GM23338 (cell line): ENCODE results near the gene FCHSD2. TPM values are rescaled to one million over a fixed set of nuclear protein-coding genes. Genes with fewer than 3 reads are reported as not detected.

ENCODE experiments used
- ATAC-seq: fragments of 200-7000 bp; cut with Tn5 transposase; 3 replicates; pipeline ENCODE4 v1.9.1; 2020
- DNase-seq: peaks from one replicate; pipeline ENCODE4 v3.0.0-alpha.2; 2015; ENCODE audit warnings: low spot score
- H2AFZ ChIP-seq: fragments of 200-600 bp; sonication (generic); 2 replicates; pipeline ENCODE4 v1.8.0; 2016; ENCODE audit warnings: antibody characterized with exemption, mild to moderate bottlenecking, moderate library complexity
- H3F3A ChIP-seq: fragments of 200-600 bp; sonication (generic); replicated peaks from 2 replicates; pipeline ENCODE4 v1.8.0; 2017; ENCODE audit warnings: antibody characterized with exemption, mixed run types, low read depth
- H3K27ac ChIP-seq: fragments of 200-600 bp; sonication (generic); 2 replicates; pipeline ENCODE4 v1.6.1; 2016; ENCODE audit warnings: low read depth
- H3K27me3 ChIP-seq: fragments of 200-600 bp; sonication (generic); 2 replicates; pipeline ENCODE4 v1.8.0; 2016; ENCODE audit warnings: mild to moderate bottlenecking, mixed run types, moderate library complexity; ENCODE audit not compliant: insufficient read depth
- H3K36me3 ChIP-seq: fragments of 200-600 bp; sonication (generic); 2 replicates; pipeline ENCODE4 v1.8.0; 2016; ENCODE audit warnings: mild to moderate bottlenecking; ENCODE audit not compliant: insufficient read depth
- H3K4me1 ChIP-seq: fragments of 200-600 bp; sonication (generic); 2 replicates; pipeline ENCODE4 v1.8.0; 2016; ENCODE audit warnings: mild to moderate bottlenecking, moderate library complexity; ENCODE audit not compliant: insufficient read depth
- H3K4me2 ChIP-seq: fragments of 200-600 bp; sonication (generic); 2 replicates; pipeline ENCODE4 v1.7.1; 2017; ENCODE audit warnings: mixed run types
- H3K4me3 ChIP-seq: fragments of 200-600 bp; sonication (generic); 2 replicates; pipeline ENCODE4 v1.6.1; 2016; ENCODE audit warnings: mixed run types
- H3K79me2 ChIP-seq: fragments of 200-600 bp; sonication (generic); replicated peaks from 2 replicates; pipeline ENCODE4 v1.8.0; 2017; ENCODE audit warnings: mild to moderate bottlenecking; ENCODE audit not compliant: insufficient read depth
- H3K9me2 ChIP-seq: fragments of 200-600 bp; sonication (generic); 2 replicates; pipeline ENCODE4 v1.8.0; 2017; ENCODE audit not compliant: insufficient read depth
- H4K20me1 ChIP-seq: fragments of 200-600 bp; sonication (generic); replicated peaks from 2 replicates; pipeline ENCODE4 v1.8.0; 2017; ENCODE audit warnings: mild to moderate bottlenecking; ENCODE audit not compliant: insufficient read depth
- H3K27ac Mint-ChIP-seq: 2 replicates; pipeline ENCODE4 v1.8.0; 2020; ENCODE audit warnings: inconsistent platforms, mild to moderate bottlenecking, moderate library complexity, mixed read lengths
- H3K27me3 Mint-ChIP-seq: 3 replicates; pipeline ENCODE4 v1.8.0; 2022; ENCODE audit warnings: low read depth, mild to moderate bottlenecking, moderate library complexity, mixed read lengths, inconsistent platforms; ENCODE audit not compliant: insufficient read depth, poor library complexity
- H3K36me3 Mint-ChIP-seq: 3 replicates; pipeline ENCODE4 v1.8.0; 2021; ENCODE audit warnings: low read depth, mild to moderate bottlenecking, inconsistent platforms, moderate library complexity, mixed read lengths
- H3K4me1 Mint-ChIP-seq: 3 replicates; pipeline ENCODE4 v1.8.0; 2020; ENCODE audit warnings: mild to moderate bottlenecking, inconsistent platforms, mixed read lengths
- H3K4me3 Mint-ChIP-seq: 3 replicates; pipeline ENCODE4 v1.8.0; 2021; ENCODE audit warnings: moderate library complexity, mild to moderate bottlenecking, inconsistent platforms, mixed read lengths
- H3K9me3 Mint-ChIP-seq: 3 replicates; pipeline ENCODE4 v1.8.0; 2020; ENCODE audit warnings: moderate library complexity, mild to moderate bottlenecking, inconsistent platforms, mixed read lengths
- CTCF ChIP-seq, 2 experiments: fragments of 200-600 bp in 1 of 2; sonication (generic) in 1 of 2; conservative IDR thresholded peaks; 2 replicates each; pipeline versions ENCODE4 v1.5.1 to v1.6.1; 2016 to 2017; ENCODE audit warnings: antibody characterized with exemption in 2 of 2, low read depth in 2 of 2, mild to moderate bottlenecking in 2 of 2, moderate library complexity in 1 of 2
- EZH2 ChIP-seq: fragments of 200-600 bp; sonication (generic); IDR thresholded peaks from one replicate; pipeline ENCODE4 v1.8.0; 2017; ENCODE audit warnings: antibody characterized with exemption, mild to moderate bottlenecking, low read depth; ENCODE audit not compliant: unreplicated experiment
- EZH2phosphoT487 ChIP-seq: fragments of 200-600 bp; sonication (generic); IDR thresholded peaks from one replicate; pipeline ENCODE4 v1.8.1; 2018; ENCODE audit warnings: antibody characterized with exemption; ENCODE audit not compliant: unreplicated experiment
- NANOG ChIP-seq: IDR thresholded peaks from 2 replicates; pipeline ENCODE4 v1.6.1; 2016; ENCODE audit warnings: antibody characterized with exemption, borderline replicate concordance
- POLR2AphosphoS5 ChIP-seq: IDR thresholded peaks from 2 replicates; pipeline ENCODE4 v1.6.1; 2016; ENCODE audit warnings: antibody characterized with exemption, low read depth
- REST ChIP-seq: IDR thresholded peaks from one replicate; pipeline ENCODE4 v1.6.1; 2018; ENCODE audit warnings: antibody characterized with exemption; ENCODE audit not compliant: unreplicated experiment
- STAT1 ChIP-seq: IDR thresholded peaks from one replicate; pipeline ENCODE4 v1.6.1; 2016; ENCODE audit warnings: antibody characterized with exemption; ENCODE audit not compliant: unreplicated experiment
- ZNF331 ChIP-seq: fragments of 250-450 bp; sonication (Bioruptor Pico); IDR thresholded peaks from 2 replicates; pipeline ENCODE4 v1.5.0; 2020; ENCODE audit warnings: low read depth, mild to moderate bottlenecking, moderate library complexity
- ZNF462 ChIP-seq: fragments of 250-450 bp; sonication (Bioruptor Pico); IDR thresholded peaks from 2 replicates; pipeline ENCODE4 v1.5.0; 2020; ENCODE audit warnings: mild to moderate bottlenecking, moderate library complexity
- polyA plus RNA-seq: library from polyadenylated mRNA; unstranded; fragments of >200 nt; fragmentation: Nextera tagmentation; extraction: Ambion mirVana; gene quantifications from 2 replicates; pipeline ENCODE4 v1.2.1, GENCODE V29; 2016
- total RNA-seq: library from RNA; depleted of rRNA; stranded (reverse); fragments of >200 nt; shearing (Covaris generic); gene quantifications from 2 replicates; pipeline ENCODE4 v1.2.3, GENCODE V29; 2014

The FCHSD2 gene
- total and polyA plus RNA-seq, 2 experiments from 2014 or later: 3.6 to 5.2 TPM

GRCh38 chr11:73085189-73085875, 56.8 kb downstream of the FCHSD2 start:
- Histone ChIP-seq H4K20me1 (no peaks in the 10 kb centered on the region), H3K9me2 (no peaks in the 10 kb centered on the region), H3K4me1 (peaks cover 5% of the 10 kb centered on the region; the same call in 1 of the 2 replicates), H3K36me3 (no peaks in the 10 kb centered on the region), H3K27me3 (no peaks in the 10 kb centered on the region), H3F3A (no peaks in the 10 kb centered on the region), H3K4me2 (no peak overlapping the region), H2AFZ (no peak overlapping the region), H3K27ac (no peak overlapping the region; the same call in 1 of the 2 replicates), H3K79me2 (no peaks in the 10 kb centered on the region), H3K4me3 (no peak overlapping the region)
- no peak; the same call in 2 of the 3 replicates for ATAC-seq
- H3K4me1 Mint-ChIP-seq: peaks cover 5% of the 10 kb centered on the region; the same call in 2 of the 3 replicates
- no peak for DNase-seq
- peak overlapping the region; percentile 20; the same call in 1 of the 2 replicates for H3K27ac Mint-ChIP-seq
- no peaks in the 10 kb centered on the region for H3K36me3 Mint-ChIP-seq
- H3K9me3 Mint-ChIP-seq: no peaks in the 10 kb centered on the region
- no peak overlapping the region for H3K4me3 Mint-ChIP-seq
- H3K27me3 Mint-ChIP-seq: no peaks in the 10 kb centered on the region
- TF ChIP-seq ZNF331 (no peak), EZH2phosphoT487 (no peak), CTCF (conservative IDR thresholded peaks at IDR 0.05; ENCODE audit: low read depth in 2 of 2) (no peak), STAT1 (no peak), ZNF462 (CRISPR knock-in tag) (no peak), REST (no peak), EZH2 (no peak), POLR2AphosphoS5 (no peak), NANOG (no peak)
